Right renal cortex interstitium (tissue), 3 donors: ENCODE measurements around the gene MON2. TPM values are rescaled to one million over a fixed set of nuclear protein-coding genes. Genes with fewer than 3 reads are reported as not detected.

Experiments used
- DNase-seq, 3 donors: peaks; one replicate each; pipeline ENCODE4 v3.0.0-alpha.2; 2013; ENCODE audit warnings: low read depth in 3 of 3, low spot score in 2 of 3
- polyA plus RNA-seq, 3 donors: library from polyadenylated mRNA; unstranded; fragments of 120-200 nt; gene quantifications; one replicate each; pipeline ENCODE4 v1.2.1, GENCODE V29; 2013; ENCODE audit not compliant: insufficient read length in 3 of 3

MON2 gene
- polyA plus RNA-seq, 3 donors: 49.4 to 52.8 (median 51.7) TPM

GRCh38 chr12:62643486-62643885, 176.9 kb downstream of the MON2 start:
- DNase-seq: no peak

DNA sequence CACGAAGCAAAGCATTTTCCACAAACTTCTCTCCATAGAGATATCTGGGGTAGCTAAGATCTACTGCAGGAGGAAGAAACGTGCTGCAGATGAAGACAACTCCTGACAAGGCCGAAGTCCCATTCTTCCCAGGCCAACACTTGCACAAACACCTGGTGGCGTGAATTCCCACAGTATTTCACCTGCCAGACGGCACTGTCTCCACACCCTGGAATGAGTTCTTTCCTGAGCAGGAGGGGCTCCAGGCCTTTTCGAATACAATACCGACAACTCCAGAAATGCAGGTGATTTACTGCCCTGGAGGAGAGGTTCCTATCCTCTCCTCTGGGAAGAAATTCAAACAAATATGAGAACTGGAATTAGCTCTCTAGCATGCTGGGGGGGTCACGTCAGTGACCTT, 179.9 kb downstream of the MON2 start:
- no peak for DNase-seq

DNA sequence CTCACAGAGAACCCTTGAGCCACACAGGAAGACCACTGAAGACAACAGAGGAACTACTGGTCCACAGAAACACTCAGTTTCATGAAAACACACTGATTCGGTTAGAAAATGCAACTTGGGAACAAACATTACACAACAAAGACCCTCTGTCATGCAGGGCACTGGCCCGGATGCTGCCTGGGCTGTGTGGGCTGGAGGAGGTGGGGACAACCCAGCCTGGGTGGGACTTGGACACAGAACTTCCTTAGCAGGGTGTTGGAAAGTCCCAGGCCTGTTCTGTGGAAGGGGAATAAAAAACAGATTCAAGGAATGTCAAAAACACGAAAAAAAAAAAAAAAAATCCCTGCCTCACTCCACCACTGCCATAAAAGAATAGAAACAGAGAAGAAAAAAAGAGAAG, 181.0 kb downstream of the MON2 start:
- DNase-seq: no peak

- no peak for DNase-seq
These were observed 182.9 kb downstream of the MON2 start for GRCh38 chr12:62649412-62650138.

Other genes with a start within 250 kb of the MON2 start
- gene USP15, start 206.4 kb upstream of the MON2 start, polyA plus RNA-seq: 10 to 100 TPM; 47.8 to 54.8 (median 51.8) TPM